Common myeloid progenitor, CD34-positive (primary cell): ENCODE results near the gene PTPN14.

Experiments
- CTCF ChIA-PET: fragments of 350-600 bp; sonication (Branson Sonifier 250); formaldehyde crosslinking; loops from one replicate; lab custom pipeline; 2021; ENCODE audit warnings: antibody characterized with exemption; lab: Charles Lee
- POLR2A ChIA-PET: fragments of 350-600 bp; sonication (Branson Sonifier 250); formaldehyde crosslinking; loops from one replicate; lab custom pipeline; 2021; ENCODE audit warnings: antibody characterized with exemption; lab: Charles Lee
- DNase-seq, 3 donors: peaks; one replicate each; pipeline versions ENCODE4 v3.0.0 to v3.0.0-alpha.2; 2013
- H3K27ac ChIP-seq, 2 experiments: 1 replicate in 1 of 2; 2 replicates in 1 of 2; pipeline ENCODE4 v1.7.0; 2013; ENCODE audit warnings: inconsistent platforms in 2 of 2, low read length in 2 of 2, mild to moderate bottlenecking in 2 of 2, low read depth in 1 of 2, moderate library complexity in 1 of 2; ENCODE audit not compliant: severe bottlenecking in 2 of 2, insufficient read depth in 1 of 2, poor library complexity in 1 of 2
- H3K27me3 ChIP-seq, 5 experiments: replicated peaks in 2 of 5; 1 replicate in 3 of 5; 2 replicates in 2 of 5; pipeline versions ENCODE4 v1.6.1 to v1.7.0; 2013; ENCODE audit warnings: low read length in 4 of 5, mild to moderate bottlenecking in 2 of 5, moderate library complexity in 2 of 5, inconsistent platforms in 1 of 5; ENCODE audit not compliant: insufficient read depth in 5 of 5, control insufficient read depth in 4 of 5
- H3K36me3 ChIP-seq, 4 experiments: 1 replicate in 2 of 4; 2 replicates in 2 of 4; pipeline versions ENCODE4 v1.6.1 to v1.7.0; 2013; ENCODE audit warnings: low read length in 3 of 4, control low read depth in 1 of 4, mild to moderate bottlenecking in 1 of 4; ENCODE audit not compliant: control insufficient read depth in 4 of 4, insufficient read depth in 4 of 4
- H3K4me1 ChIP-seq, 4 experiments: 1 replicate in 3 of 4; 2 replicates in 1 of 4; pipeline versions ENCODE4 v1.6.1 to v1.7.1; 2013; ENCODE audit warnings: low read length in 3 of 4, mild to moderate bottlenecking in 3 of 4, control low read depth in 1 of 4, inconsistent platforms in 1 of 4, moderate library complexity in 1 of 4; ENCODE audit not compliant: control insufficient read depth in 4 of 4, insufficient read depth in 4 of 4; ENCODE audit errors: control extremely low read depth in 1 of 4
- H3K4me3 ChIP-seq, 7 experiments: 1 replicate in 4 of 7; 2 replicates in 3 of 7; pipeline versions ENCODE4 v1.5.1 to v1.7.0; 2013; ENCODE audit warnings: mild to moderate bottlenecking in 7 of 7, low read length in 6 of 7, moderate library complexity in 6 of 7, inconsistent platforms in 2 of 7, low read depth in 2 of 7, control low read depth in 1 of 7; ENCODE audit not compliant: insufficient read depth in 4 of 7, control insufficient read depth in 1 of 7; ENCODE audit errors: extremely low read depth in 1 of 7
- H3K9me3 ChIP-seq, 5 experiments: 1 replicate in 4 of 5; 2 replicates in 1 of 5; pipeline versions ENCODE4 v1.6.1 to v1.7.1; 2013; ENCODE audit warnings: low read length in 4 of 5, mild to moderate bottlenecking in 2 of 5, inconsistent platforms in 1 of 5, low read depth in 1 of 5, moderate library complexity in 1 of 5; ENCODE audit not compliant: control insufficient read depth in 4 of 5, insufficient read depth in 2 of 5; ENCODE audit errors: control extremely low read depth in 1 of 5
- WGBS: methylation state at CpG from one replicate; pipeline ENCODE4 v1.1.5; 2013; ENCODE audit not compliant: insufficient coverage; 5-methylcytosine and 5-hydroxymethylcytosine counted together

Gene PTPN14

GRCh38 chr1:214360525-214361164 is 190.8 kb downstream of the PTPN14 start:
- no peak overlapping the region for H3K4me3 ChIP-seq
- peaks cover 0 to 3% (median 0%) of the 10 kb centered on the region in 5 experiments for H3K9me3 ChIP-seq
- peaks cover 0 to 34% (median 12%) of the 10 kb centered on the region in 4 experiments for H3K4me1 ChIP-seq
- CTCF ChIA-PET, result interaction anchor here (1.4 to 1.7 kb wide), 2 partner anchors 11 to 28 kb away, joined by 4 read pairs; no protein-coding TSS in a partner anchor
- H3K36me3 ChIP-seq, result peaks cover 0 to 2% (median 0%) of the 10 kb centered on the region in 4 experiments
- POLR2A ChIA-PET, result no interaction called here
- no peaks in the 10 kb centered on the region for H3K27me3 ChIP-seq
- no peak overlapping the region for H3K27ac ChIP-seq
- 93% methylated on average over 2 of the region's 3 CpGs for WGBS
- no peak for DNase-seq

- no peak for DNase-seq
- POLR2A ChIA-PET, result no interaction called here
- WGBS, result 100% methylated on average over 2 of the region's 5 CpGs
- H3K27me3 ChIP-seq, result no peaks in the 10 kb centered on the region
- H3K36me3 ChIP-seq, result peaks cover 0 to 2% (median 0%) of the 10 kb centered on the region in 4 experiments
- CTCF ChIA-PET, result interaction anchor here (1.4 kb wide), 1 partner anchor 27 kb away, joined by 4 read pairs; no protein-coding TSS in a partner anchor
- H3K4me1 ChIP-seq, result peaks cover 0 to 34% (median 12%) of the 10 kb centered on the region in 4 experiments
- H3K4me3 ChIP-seq, result no peak overlapping the region
- H3K27ac ChIP-seq, result no peak overlapping the region
- peaks cover 0 to 3% (median 0%) of the 10 kb centered on the region in 5 experiments for H3K9me3 ChIP-seq
Measured at GRCh38 chr1:214360116-214360515, 191.3 kb downstream of the PTPN14 start.

- no peak for DNase-seq
- H3K36me3 ChIP-seq, result no peaks in the 10 kb centered on the region
- H3K27ac ChIP-seq, result no peak overlapping the region
- 100% methylated on average over 1 of the region's 4 CpGs for WGBS
- H3K27me3 ChIP-seq, result no peaks in the 10 kb centered on the region
- no peaks in the 10 kb centered on the region for H3K4me1 ChIP-seq
- ChIA-PET POLR2A (interaction anchor here (0.6 kb wide), 1 partner anchor 144 kb away, joined by 3 read pairs; no protein-coding TSS in a partner anchor), CTCF (interaction anchor here (1.4 to 4.6 kb wide), 2 partner anchors 22 to 30 kb away, joined by 4 to 23 read pairs; no protein-coding TSS in a partner anchor)
- no peak overlapping the region for H3K4me3 ChIP-seq
- no peaks in the 10 kb centered on the region for H3K9me3 ChIP-seq
Measured at GRCh38 chr1:214354440-214355148, 196.8 kb downstream of the PTPN14 start.

GRCh38 chr1:214352838-214353237 is 198.6 kb downstream of the PTPN14 start:
- ChIA-PET CTCF (interaction anchor here (0.8 to 4.6 kb wide), 4 partner anchors 10 to 28 kb away, joined by 4 to 23 read pairs (median 4); no protein-coding TSS in a partner anchor), POLR2A (no interaction called here)
- Histone ChIP-seq H3K4me1 (no peaks in the 10 kb centered on the region), H3K27me3 (no peaks in the 10 kb centered on the region), H3K4me3 (no peak overlapping the region), H3K9me3 (no peaks in the 10 kb centered on the region), H3K36me3 (peaks cover 0 to 3% (median 0%) of the 10 kb centered on the region in 4 experiments), H3K27ac (no peak overlapping the region)
- DNase-seq, result no peak
- 100% methylated on average over 1 of the region's 4 CpGs for WGBS

- POLR2A ChIA-PET, result no interaction called here
- H3K36me3 ChIP-seq, result peaks cover 0 to 3% (median 0%) of the 10 kb centered on the region in 4 experiments
- no peak overlapping the region for H3K27ac ChIP-seq
- no peaks in the 10 kb centered on the region for H3K27me3 ChIP-seq
- 60% methylated on average over 1 of the region's 2 CpGs for WGBS
- H3K4me1 ChIP-seq, result no peaks in the 10 kb centered on the region
- DNase-seq, result no peak
- CTCF ChIA-PET, result interaction anchor here (0.8 to 4.6 kb wide), 4 partner anchors 9 to 23 kb away, joined by 4 to 23 read pairs (median 10); no protein-coding TSS in a partner anchor
- H3K9me3 ChIP-seq, result no peaks in the 10 kb centered on the region
- H3K4me3 ChIP-seq, result no peak overlapping the region
Measured at GRCh38 chr1:214351551-214352277, 199.7 kb downstream of the PTPN14 start.

DNA sequence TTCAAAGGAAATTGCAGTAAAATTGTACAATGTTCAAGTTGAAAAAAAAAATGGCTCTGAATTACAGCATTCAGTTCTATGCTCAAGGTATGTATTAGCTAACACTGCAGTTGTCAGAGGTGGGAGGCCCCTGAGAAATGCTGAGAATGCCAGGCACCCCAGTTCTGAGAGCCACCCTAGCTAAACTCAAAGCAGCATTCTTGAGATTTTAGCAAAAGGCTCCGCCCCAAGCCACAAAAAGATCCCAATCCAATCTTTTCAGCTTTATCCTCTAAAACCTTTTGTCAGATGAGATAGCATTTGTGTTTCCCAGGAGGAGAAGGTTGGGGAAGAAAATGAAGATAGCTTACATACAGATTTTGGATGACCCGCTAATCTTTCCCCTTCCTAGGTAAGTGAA is 201.6 kb downstream of the PTPN14 start:
- DNase-seq, result no peak
- no peaks in the 10 kb centered on the region for H3K4me1 ChIP-seq
- H3K4me3 ChIP-seq, result no peak overlapping the region
- no peak overlapping the region for H3K27ac ChIP-seq
- H3K27me3 ChIP-seq, result no peaks in the 10 kb centered on the region
- H3K9me3 ChIP-seq, result peaks cover 0 to 8% (median 5%) of the 10 kb centered on the region in 5 experiments
- WGBS, result 100% methylated on average over 1 of the region's 2 CpGs
- POLR2A ChIA-PET, result no interaction called here
- CTCF ChIA-PET, result interaction anchor here (0.7 to 2.5 kb wide), 6 partner anchors 14 to 289 kb away, joined by 3 to 16 read pairs (median 4); no protein-coding TSS in a partner anchor
- peaks cover 0 to 3% (median 0%) of the 10 kb centered on the region in 4 experiments for H3K36me3 ChIP-seq
